ENCODE data around the gene TMEM254. TPM values are rescaled to one million over a fixed set of nuclear protein-coding genes. Genes with fewer than 3 reads are reported as not detected.
"Not testable (repeated sequence)": the region's sequence is repeated elsewhere in the genome, so short reads cannot be mapped to it uniquely, and the experiment has no call there.

The TMEM254 gene
- total RNA-seq, 1 experiment from 2014 or later: 16.0 TPM

- DNase-seq (ENCODE audit: low read depth): peak; percentile 5
Measured at GRCh38 chr10:80075781-80076180, 2.7 kb upstream of the TMEM254 start.

- DNase-seq (ENCODE audit: low read depth): no peak
Measured at GRCh38 chr10:80077869-80078447, 507 bp upstream of the TMEM254 start.

DNA sequence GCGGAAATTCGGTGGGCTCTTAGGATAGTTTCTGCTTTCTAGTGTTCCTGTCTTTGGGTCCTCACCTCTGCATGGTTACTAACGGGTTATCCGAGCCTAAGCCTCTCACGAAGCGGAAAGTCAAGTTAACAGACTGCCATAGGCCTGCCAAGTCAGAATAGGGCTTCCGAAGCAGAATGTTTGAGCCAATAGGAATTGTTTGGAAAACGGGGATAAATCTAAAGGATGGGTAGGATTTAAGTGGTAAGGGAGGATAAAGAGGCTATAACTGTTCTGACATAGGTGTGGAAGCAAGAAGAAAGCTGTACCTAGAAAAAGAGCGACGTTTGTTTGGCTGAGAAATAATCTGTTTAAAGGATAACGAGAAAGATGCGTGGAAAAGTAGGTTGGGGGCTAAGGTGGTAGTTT, 851 bp downstream of the TMEM254 start:
- DNase-seq (ENCODE audit: low read depth): no peak

GRCh38 chr10:80081026-80081425, 2.6 kb downstream of the TMEM254 start:
- no peak for DNase-seq (ENCODE audit: low read depth)

DNA sequence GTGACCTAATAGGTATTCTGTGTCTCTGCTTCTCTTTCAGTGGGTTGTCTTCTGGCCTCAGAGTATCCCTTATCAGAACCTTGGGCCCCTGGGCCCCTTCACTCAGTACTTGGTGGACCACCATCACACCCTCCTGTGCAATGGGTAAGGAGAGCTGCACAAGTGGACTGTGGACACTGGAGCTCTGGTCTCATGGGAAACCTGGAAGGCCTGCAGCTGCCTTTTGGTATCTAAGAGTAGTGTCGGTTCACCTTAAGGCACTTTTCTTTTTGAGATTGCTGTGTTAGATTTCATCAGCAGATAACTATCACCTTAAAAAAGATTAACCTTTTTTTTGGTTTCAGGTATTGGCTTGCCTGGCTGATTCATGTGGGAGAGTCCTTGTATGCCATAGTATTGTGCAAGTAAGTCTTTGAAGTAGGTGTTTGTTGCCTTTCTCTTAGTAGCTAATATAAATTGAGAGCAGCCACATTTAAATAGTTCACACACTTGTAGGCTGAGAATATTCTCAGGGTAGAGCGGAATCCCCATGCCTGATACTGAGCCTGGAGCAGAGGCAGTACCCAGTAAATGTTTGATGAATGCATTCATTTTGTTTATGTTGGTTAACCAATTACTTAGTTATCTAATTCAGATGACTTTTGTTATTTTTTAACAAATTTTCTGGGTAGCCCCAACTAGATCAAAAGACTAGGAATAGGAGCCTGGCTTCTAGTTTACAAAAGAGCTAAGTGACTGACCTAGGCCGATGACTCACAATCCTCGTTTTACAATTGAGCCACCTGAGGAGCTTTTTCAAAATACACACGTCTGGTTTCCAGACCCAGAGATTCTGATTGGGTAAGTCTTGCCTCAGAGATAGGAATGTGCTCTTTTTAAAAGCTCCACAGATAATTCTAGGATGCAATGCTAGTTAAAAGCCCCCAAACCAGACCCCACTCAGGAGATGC, 3.6 kb downstream of the TMEM254 start:
- DNase-seq (ENCODE audit: low read depth): no peak

DNA sequence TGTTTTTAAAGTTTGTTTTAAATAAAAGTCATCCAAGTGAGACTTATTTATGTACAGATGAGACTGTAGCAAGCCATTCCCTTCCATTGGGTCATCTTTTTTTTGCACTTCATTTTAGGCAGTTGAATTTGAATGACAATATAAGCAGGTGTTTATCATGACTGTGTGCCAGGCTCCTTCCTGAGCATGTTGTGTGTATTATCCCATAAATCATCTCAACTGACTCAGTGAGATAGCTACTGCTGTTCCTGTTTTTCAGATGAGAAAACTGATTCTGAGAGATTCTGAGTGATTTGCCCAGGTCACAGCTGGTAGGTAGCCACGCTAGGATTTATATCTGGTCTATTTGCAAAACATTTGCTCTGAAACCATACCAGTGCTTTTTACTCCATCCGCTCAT, 11.7 kb downstream of the TMEM254 start:
- DNase-seq (ENCODE audit: low read depth): no peak

GRCh38 chr10:80094231-80094630, 15.8 kb downstream of the TMEM254 start:
- DNase-seq (ENCODE audit: low read depth): no peak

GRCh38 chr10:80098272-80098671, 19.8 kb downstream of the TMEM254 start:
- DNase-seq (ENCODE audit: low read depth): not testable (repeated sequence)

DNA sequence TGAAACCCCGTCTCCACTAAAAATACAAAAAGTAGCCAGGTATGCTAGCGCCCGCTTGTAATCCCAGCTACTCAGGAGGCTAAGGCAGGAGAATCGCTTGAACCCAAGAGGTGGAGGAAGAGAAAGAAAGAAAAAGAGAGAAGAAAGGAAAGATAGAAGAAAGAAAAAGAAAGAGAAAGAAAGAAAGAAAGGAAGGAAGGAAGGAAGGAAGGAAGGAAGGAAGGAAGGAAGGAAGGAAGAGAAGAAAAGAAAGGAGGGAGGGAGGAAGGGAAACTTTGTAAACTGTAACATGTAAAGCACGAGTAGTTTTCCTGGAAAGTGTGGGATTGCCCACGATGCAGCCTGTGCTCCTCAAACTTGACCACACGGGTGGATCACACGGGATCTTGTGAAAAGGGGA, 20.8 kb downstream of the TMEM254 start:
- not testable (repeated sequence) for DNase-seq (ENCODE audit: low read depth)

DNA sequence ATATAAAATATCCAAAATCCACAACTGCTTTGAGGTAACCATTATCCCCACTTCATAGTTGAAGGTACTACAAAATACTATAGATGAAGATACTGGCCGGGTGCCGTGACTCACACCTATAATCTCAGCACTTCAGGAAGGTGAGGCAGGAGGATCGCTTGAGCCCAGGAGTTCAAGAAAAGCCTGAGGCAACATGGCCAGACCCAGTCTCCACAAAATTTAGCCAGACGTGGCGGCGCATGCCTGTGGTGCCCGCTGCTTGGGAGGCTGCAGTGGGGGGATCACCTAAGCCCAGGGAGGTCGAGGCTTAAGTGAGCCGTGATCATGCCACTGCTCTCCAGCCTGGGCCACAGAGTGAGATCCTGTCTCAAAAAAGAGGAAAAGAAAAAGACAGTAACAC, 21.7 kb downstream of the TMEM254 start:
- DNase-seq (ENCODE audit: low read depth): no peak

DNA sequence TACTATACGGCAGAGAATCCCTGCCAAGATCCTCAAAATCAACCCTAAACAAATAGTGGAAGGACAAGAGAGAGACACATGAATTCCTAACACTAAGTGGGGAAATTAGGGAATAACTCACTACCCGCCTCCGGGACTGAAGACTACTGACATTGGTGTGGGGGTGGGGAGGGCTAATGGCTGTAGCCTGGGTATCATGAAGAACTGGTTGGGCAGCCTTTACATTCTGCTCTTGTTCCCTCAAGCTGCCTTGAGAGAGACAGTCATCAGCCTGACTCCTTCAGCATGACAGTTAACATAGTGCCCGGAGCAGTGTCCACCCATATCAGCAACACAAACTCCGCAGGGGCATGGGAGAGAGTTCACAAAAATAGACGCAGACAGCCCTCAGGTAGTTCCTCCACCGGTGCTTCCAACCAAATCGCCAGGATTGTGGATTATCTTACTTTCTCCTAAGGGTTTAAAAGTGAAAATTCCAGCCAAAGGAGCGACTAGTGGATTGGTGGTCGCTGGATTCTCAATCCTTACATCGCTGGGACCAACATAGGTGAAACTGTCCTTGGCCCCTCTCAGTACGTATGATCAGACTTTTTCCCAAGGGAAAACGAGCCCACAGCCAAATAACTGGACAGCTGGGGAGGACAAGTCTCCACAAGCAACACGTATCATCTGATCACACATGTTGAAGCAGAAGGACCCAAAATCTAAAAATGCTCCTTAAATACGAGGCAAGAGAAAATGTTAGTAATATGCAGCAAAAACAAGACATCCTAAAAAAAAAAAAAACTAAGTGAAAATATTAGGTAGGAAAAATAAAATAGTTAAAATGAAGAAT, 22.6 kb downstream of the TMEM254 start:
- DNase-seq (ENCODE audit: low read depth): no peak

DNA sequence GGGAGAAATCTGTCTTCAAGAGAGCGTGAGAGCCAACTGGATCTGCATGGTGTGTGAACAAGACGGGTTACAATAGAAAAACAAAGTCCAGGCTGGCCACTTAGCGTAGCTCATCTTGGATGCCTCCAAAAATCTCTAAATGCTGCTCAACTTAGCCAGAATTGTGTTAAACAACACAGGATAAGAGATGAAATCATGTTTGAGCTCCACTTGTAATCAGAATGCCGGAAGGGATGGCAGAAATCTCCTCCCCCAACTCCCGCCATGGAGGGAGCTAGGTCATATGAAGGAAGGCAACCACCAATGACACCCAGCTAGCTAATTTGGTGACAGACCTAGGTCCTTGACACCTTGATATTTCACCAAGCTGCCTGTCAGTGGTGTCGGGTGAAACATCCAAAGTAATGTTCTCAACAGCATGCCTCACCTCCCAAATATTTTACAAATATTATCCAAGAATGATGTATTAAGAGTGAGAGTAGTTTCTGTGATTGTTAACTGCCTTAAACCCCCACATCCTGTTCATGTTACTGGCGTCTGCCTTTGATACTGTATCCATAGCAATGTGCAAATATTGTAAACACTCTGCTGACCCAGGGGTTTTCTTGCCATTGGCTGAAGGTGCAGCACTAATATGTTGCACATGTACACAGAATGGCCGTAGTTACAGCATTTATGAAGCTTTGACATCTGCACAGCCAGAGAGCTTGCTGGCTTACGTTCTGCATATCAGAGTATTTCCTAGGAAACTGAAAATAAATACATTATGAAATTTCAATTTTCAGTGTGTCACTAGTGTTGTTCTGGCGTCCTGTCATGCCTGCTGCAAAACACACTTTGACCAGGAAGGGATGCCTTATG, 25.8 kb downstream of the TMEM254 start:
- peak; percentile 64 for DNase-seq (ENCODE audit: low read depth)

DNA sequence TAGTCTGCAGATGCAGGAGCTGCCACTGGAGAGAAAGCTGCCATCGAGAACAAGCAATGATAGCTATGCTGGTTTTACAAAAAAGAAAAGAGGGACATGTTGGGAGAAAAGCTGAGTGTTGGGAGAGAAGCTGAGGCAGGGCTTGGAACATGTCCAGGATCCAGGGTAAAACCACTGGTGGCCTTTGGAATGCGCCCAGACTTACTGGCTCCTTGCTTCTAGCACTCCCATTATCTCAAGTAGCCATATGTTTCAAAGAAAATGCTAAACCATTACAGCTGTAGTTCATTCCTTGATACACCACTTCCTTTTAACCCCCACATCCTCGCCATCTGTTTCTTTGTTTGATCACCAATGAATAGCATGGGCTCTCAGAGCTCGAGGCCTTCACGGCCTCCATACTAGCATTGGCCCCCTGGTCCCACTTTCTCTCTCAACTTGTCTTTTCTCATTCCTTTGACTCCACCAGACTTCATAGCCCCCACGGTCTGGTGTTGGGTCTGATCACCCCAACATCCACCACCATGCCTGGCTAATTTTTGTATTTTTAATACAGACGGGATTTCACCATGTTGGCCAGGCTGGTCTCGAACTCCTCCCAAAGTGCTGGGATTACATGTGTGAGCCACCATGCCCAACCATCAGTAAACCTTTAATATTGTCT, 30.2 kb downstream of the TMEM254 start:
- peak; percentile 10 for DNase-seq (ENCODE audit: low read depth)

DNA sequence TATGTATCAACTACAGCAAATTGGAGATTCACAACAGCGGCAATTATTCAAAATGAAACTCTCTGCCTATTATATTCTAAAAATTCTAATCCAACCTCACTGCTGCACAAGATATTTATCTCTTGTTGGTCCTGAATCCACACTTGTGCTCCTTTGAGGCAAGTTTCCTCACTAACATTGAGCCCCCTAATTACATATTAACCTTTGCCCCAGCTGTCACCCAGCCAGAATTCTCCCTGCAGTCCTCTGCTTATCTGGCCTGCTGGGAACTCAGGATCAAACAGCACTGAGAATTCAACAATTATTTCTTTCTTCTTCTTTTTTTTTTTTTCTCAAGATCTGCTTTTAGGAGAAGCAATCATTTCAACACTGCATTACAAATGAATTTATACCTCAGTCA, 32.5 kb downstream of the TMEM254 start:
- no peak for DNase-seq (ENCODE audit: low read depth)

GRCh38 chr10:80118669-80119068, 40.2 kb downstream of the TMEM254 start:
- no peak for DNase-seq (ENCODE audit: low read depth)

GRCh38 chr10:80122110-80122710, 43.7 kb downstream of the TMEM254 start:
- DNase-seq (ENCODE audit: low read depth): no peak

GRCh38 chr10:80122746-80123145, 44.3 kb downstream of the TMEM254 start:
- no peak for DNase-seq (ENCODE audit: low read depth)

- no peak for DNase-seq (ENCODE audit: low read depth)
Measured at GRCh38 chr10:80126876-80127275, 48.4 kb downstream of the TMEM254 start.

DNA sequence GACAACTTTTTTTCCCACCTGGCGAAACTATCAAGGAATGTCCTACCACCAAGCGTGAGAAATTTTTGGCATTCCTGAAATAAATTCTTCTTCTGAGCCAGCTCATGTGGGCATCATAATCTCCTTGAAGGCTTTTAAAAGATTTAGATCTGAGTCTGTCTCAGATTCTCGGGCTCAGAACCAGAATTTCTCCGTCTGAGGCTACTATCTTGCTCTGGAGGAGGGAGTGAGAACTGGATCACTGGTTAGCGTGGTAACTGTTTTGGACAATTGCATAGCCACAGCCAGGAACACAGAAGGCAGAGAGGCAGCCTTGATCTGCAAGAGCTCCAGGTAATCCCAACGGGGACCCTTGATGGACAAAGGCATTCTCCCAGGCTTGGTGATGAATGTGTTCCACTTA, 53.0 kb downstream of the TMEM254 start:
- no peak for DNase-seq (ENCODE audit: low read depth)

Measured in RPMI7951 (cell line).